Mucosa of descending colon (tissue), 3 donors: ENCODE measurements around the gene PIGX. TPM values are rescaled to one million over a fixed set of nuclear protein-coding genes. Genes with fewer than 3 reads are reported as not detected.

Source experiments
- ATAC-seq: fragments of 200-7000 bp; cut with Tn5 transposase; one replicate; pipeline ENCODE4 v1.9.1; 2020; ENCODE audit warnings: mild to moderate bottlenecking, moderate library complexity
- DNase-seq, 3 donors: peaks; one replicate each; pipeline ENCODE4 v3.0.0-alpha.2; 2020
- H3K36me3 ChIP-seq: fragments of 200-600 bp; one replicate; pipeline ENCODE4 v1.8.0; 2021; ENCODE audit warnings: low read depth, mild to moderate bottlenecking
- H3K4me1 ChIP-seq: fragments of 200-600 bp; one replicate; pipeline ENCODE4 v1.8.0; 2021; ENCODE audit warnings: low read depth, mild to moderate bottlenecking
- H3K4me3 ChIP-seq: fragments of 200-600 bp; one replicate; pipeline ENCODE4 v1.8.0; 2021; ENCODE audit warnings: mild to moderate bottlenecking
- H3K9me3 ChIP-seq: fragments of 200-600 bp; one replicate; pipeline ENCODE4 v1.8.0; 2021; ENCODE audit warnings: mild to moderate bottlenecking
- CTCF ChIP-seq: fragments of 200-600 bp; IDR thresholded peaks from one replicate; pipeline ENCODE4 v1.8.0; 2022; ENCODE audit warnings: antibody characterized with exemption, mild to moderate bottlenecking
- intact Hi-C, 2 donors: fragments of 100-400 bp; cut with DNase I in 1 of 2; cut with micrococcal nuclease in 1 of 2; formaldehyde crosslinking; loops; one replicate each; pipeline versions ENCODE4 v1.11.0 to v1.11.1; 2022; cut with DNase I, micrococcal nuclease
- total RNA-seq, 3 donors: library from RNA; stranded (reverse); fragmentation: NEBNext Ultra II Directional in 2 of 3; extraction: Animal tissue kit (Norgen Biotek cat#: 25700) in 2 of 3; gene quantifications; one replicate each; pipeline versions ENCODE4 v1.2.1 to v1.2.4, GENCODE V29; 2021 to 2023
- donor health status: DM: no; HTN: no; CAD: no; lungs with moderate emphysema.
- donor health status: DM: no; HTN: no; CAD: no.
- donor health status: DM: no; HTN: yes; CAD: no.

Gene PIGX
- total RNA-seq, 3 donors from 2014 or later: 22.5 to 30.5 (median 29.0) TPM

DNA sequence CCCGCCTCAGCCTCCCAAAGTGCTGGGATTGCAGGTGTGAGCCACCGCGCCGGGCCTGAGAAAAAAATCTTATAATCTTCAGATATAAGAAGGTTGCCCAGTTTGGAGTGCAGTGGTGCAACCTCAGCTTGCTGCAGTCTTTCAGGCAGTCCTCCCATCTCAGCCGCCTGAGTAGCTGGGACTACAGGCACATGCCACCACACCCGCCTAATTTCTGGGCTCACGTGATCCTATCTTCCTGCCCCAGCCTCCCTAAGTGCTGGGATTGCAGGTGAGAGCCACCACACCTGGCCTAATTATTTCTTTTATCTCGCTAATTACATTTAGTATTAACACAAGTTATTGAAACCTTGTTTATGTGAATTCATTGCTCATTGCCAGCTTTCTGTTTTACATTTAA lies 41.0 kb downstream of the PIGX start:
- no peak for ATAC-seq
- intact Hi-C loops: no loop called here

GRCh38 chr3:196754091-196754981 lies 42.2 kb downstream of the PIGX start:
- Histone ChIP-seq H3K36me3 (no peaks in the 10 kb centered on the region), H3K4me3 (no peak overlapping the region), H3K9me3 (peaks cover 5% of the 10 kb centered on the region), H3K4me1 (peaks cover 19% of the 10 kb centered on the region)
- ATAC-seq: peak; percentile 98
- intact Hi-C loops: no loop called here
- peak in 2 of 3 donors; percentile 61 to 62 for DNase-seq
- TF ChIP-seq CTCF: no peak

More for the DNA sequence above, 41.0 kb downstream of the PIGX start:
- TF ChIP-seq CTCF: no peak
- H3K9me3 ChIP-seq: peaks cover 5% of the 10 kb centered on the region
- no peak for DNase-seq
- peaks cover 19% of the 10 kb centered on the region for H3K4me1 ChIP-seq
- H3K4me3 ChIP-seq: no peak overlapping the region
- no peaks in the 10 kb centered on the region for H3K36me3 ChIP-seq

GRCh38 chr3:196756732-196757131 lies 44.6 kb downstream of the PIGX start:
- Histone ChIP-seq H3K9me3 (peaks cover 5% of the 10 kb centered on the region), H3K4me1 (peaks cover 19% of the 10 kb centered on the region), H3K36me3 (no peaks in the 10 kb centered on the region), H3K4me3 (no peak overlapping the region)
- TF ChIP-seq CTCF: no peak
- DNase-seq (no peak), ATAC-seq (no peak)
- intact Hi-C loops: no loop called here

DNA sequence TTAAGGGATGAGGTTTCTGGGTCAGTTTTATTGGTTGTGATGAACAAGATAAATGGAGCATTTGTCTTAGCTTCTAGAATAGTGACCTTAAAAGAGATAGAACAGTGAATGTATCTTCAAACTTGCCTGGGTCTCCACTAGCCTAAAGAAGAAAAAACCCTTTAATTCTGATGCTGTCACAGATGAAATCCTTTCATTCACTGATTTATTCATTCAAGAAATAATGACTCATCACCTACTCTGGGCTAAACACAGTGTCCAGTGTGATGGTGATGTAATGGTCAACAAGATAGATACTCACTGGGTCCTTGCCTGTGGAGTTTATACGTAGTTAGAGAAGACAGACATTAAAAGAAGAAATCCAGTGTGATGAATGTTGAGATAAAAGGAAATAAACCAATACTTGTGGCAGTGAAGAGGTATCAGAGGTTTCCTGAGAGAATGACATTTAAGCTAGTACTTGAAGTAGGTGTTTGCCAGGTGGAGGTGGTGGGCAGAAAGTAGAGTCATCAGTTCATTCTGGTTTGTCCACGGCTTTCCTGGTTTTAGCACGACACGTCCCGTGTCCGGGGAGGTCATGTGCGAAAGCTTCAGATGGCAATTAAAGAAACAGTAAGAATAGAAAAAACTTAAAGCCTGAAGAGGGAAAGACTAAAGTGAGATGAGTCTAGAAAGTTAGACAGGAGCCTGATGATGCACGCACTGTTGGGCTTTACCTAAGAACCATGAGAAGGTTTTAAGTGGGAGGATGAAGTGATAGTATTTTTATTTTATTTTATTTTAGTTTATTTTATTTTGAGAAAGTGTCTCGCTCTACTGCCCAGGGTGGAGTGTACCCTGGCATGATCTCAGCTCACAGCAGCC lies 45.9 kb downstream of the PIGX start:
- Histone ChIP-seq H3K4me3 (no peak overlapping the region), H3K36me3 (no peaks in the 10 kb centered on the region), H3K9me3 (peaks cover 5% of the 10 kb centered on the region), H3K4me1 (peaks cover 19% of the 10 kb centered on the region)
- intact Hi-C loops: no loop called here
- DNase-seq (no peak), ATAC-seq (no peak)
- TF ChIP-seq CTCF: no peak

DNA sequence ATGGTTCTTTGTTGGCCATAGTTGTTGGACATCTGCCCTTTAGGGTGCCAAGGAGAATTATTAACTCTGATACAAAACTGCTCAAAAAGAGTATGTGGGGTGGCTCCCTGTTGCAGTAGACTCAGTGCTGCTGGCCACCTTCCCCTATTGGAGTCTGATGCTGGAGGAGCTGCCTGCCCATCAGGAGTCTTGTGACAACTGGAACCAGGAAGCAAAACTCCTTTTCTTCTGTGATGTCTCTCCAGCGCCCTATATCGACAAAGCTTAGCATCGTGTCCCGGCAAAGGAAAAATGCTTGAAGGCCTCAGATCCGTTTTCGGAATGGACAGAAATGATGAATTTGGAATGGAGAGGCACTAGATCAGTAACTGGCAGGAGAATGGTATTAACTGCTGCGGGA lies 51.0 kb downstream of the PIGX start:
- no peaks in the 10 kb centered on the region for H3K36me3 ChIP-seq
- intact Hi-C loops: no loop called here

More for the DNA sequence above, 51.0 kb downstream of the PIGX start:
- ATAC-seq: no peak
- no peak for DNase-seq
- H3K4me1 ChIP-seq: no peaks in the 10 kb centered on the region
- no peak for TF ChIP-seq CTCF
- no peak overlapping the region for H3K4me3 ChIP-seq
- H3K9me3 ChIP-seq: no peaks in the 10 kb centered on the region
